HG03175 (cell line): ENCODE measurements around the gene MCF2L2.

Experiments
- ATAC-seq: cut with Tn5 transposase; IDR thresholded peaks from one replicate; pipeline ENCODE4 v1.9.1; 2021; ENCODE audit warnings: mild to moderate bottlenecking, moderate library complexity; ENCODE audit not compliant: unreplicated experiment

Gene MCF2L2

GRCh38 chr3:183401678-183402077 is 26.7 kb downstream of the MCF2L2 start:
- ATAC-seq: no peak

GRCh38 chr3:183400352-183400751 is 28.1 kb downstream of the MCF2L2 start:
- no peak for ATAC-seq

GRCh38 chr3:183396662-183397391 is 31.6 kb downstream of the MCF2L2 start:
- ATAC-seq: no peak

GRCh38 chr3:183394150-183394549 is 34.3 kb downstream of the MCF2L2 start:
- no peak for ATAC-seq

- no peak for ATAC-seq
Measured at GRCh38 chr3:183393625-183394024, 34.8 kb downstream of the MCF2L2 start.

GRCh38 chr3:183392186-183393034 is 36.0 kb downstream of the MCF2L2 start:
- ATAC-seq: no peak

- ATAC-seq: no peak
Measured at GRCh38 chr3:183391460-183391859, 37.0 kb downstream of the MCF2L2 start.

GRCh38 chr3:183390844-183391243 is 37.6 kb downstream of the MCF2L2 start:
- ATAC-seq: no peak

- no peak for ATAC-seq
Measured at GRCh38 chr3:183388213-183388895, 40.1 kb downstream of the MCF2L2 start.

- no peak for ATAC-seq
Measured at GRCh38 chr3:183387797-183388196, 40.6 kb downstream of the MCF2L2 start.

- no peak for ATAC-seq
Measured at GRCh38 chr3:183386651-183387050, 41.8 kb downstream of the MCF2L2 start.

- ATAC-seq: peak; percentile 76
Measured at GRCh38 chr3:183385698-183386613, 42.5 kb downstream of the MCF2L2 start.

- ATAC-seq: no peak
Measured at GRCh38 chr3:183381673-183382072, 46.7 kb downstream of the MCF2L2 start.

GRCh38 chr3:183381179-183381578 is 47.2 kb downstream of the MCF2L2 start:
- no peak for ATAC-seq

- no peak for ATAC-seq
Measured at GRCh38 chr3:183378951-183379350, 49.5 kb downstream of the MCF2L2 start.

GRCh38 chr3:183378545-183378944 is 49.9 kb downstream of the MCF2L2 start:
- ATAC-seq: no peak

- ATAC-seq: no peak
Measured at GRCh38 chr3:183378008-183378407, 50.4 kb downstream of the MCF2L2 start.

- ATAC-seq: no peak
Measured at GRCh38 chr3:183377307-183377959, 51.0 kb downstream of the MCF2L2 start.

- no peak for ATAC-seq
Measured at GRCh38 chr3:183375787-183376186, 52.6 kb downstream of the MCF2L2 start.

GRCh38 chr3:183375337-183375736 is 53.1 kb downstream of the MCF2L2 start:
- no peak for ATAC-seq
